ENCODE measurements around the gene TASP1.

The TASP1 gene

DNA sequence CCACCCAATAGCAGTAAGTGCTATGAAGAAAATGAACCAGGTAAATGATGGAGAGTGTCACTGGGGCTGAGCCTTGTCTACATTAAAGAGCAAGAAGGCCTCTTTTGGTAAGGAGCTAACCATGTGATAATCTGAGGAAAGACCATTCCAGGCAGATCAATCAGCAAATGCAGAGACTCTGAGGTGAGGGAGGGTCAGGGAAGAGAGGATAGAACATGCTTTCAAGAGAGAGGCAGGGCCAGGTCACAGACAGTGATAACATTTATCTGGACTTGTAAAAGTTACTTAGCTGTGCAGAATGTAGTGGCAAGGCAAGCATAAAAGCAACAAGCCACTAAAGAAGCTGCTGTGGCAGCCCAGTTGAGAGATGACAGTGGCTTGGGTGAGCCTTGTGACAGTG lies 197.3 kb downstream of the TASP1 start:
- DNase-seq (ENCODE audit: low read depth in 2 of 2): no peak

DNA sequence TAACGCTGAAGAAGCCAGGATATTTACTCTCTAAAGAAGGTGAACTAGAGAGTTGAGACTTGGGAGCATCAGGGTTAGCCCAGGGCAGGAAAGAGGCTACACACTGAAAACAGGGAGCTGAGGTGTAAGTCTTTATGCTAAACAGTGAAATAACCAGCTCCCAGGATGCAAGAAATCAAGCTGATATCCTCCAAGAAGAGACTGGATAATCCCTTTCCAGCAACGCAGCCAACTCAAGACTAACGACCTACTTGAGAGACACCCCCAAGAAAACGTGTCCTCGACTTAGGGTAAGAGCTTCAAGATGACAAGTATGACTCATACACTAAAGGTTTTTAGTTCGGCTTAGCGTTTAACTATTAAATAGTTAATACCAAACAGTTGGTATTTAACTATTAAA lies 202.2 kb downstream of the TASP1 start:
- DNase-seq (ENCODE audit: low read depth in 2 of 2): no peak

DNA sequence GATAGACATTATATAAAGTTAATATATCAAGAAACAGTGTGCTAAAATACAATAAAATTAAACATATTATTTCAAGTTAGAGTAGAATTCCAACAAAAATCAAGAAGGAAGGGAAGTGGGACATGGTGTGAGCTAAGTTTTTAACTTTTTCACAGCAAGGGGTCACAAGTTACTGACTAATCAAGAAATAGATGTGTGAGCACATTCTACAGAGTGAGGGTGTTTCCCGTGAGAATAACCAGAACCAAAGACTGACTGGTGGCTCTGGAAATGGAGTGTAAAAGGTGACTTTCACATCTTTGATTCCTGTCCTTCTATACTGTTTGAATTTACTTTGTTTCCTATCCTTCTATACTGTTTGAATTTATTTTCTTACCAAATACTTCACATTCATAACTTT lies 206.6 kb downstream of the TASP1 start:
- DNase-seq (ENCODE audit: low read depth in 2 of 2): no peak

DNA sequence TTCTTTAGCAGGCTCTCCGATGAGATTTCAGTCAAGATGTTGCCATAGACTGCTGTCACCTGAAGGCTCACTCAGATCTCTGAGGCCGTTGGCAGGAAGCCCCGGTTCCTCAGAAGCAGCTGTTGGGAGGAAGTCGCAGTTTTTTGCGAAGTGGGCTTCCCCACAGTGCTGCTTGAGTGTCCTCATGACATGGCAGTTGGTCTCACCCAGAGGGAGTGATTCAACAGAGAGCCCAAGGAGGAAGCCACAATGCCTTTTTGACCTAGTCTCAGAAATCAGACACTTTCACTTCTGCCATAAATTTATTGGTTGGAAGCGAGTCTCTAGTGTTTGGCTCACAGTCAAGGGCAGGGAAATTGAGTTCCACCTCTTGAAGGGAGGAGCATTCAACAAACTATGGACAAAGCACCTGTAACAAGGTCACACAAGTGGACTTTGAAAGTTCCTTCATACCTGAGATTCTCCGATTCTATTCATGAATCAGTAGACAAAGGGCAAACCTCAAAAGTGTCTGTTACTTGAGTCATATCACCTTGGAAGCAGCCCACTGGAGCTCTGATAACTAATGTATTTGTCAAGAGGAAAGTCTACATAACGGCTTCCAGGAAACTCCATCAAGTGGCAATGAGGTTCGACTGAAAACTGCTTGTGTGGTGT lies 208.3 kb downstream of the TASP1 start:
- DNase-seq (ENCODE audit: low read depth in 2 of 2): peak; percentile 7 to 9

DNA sequence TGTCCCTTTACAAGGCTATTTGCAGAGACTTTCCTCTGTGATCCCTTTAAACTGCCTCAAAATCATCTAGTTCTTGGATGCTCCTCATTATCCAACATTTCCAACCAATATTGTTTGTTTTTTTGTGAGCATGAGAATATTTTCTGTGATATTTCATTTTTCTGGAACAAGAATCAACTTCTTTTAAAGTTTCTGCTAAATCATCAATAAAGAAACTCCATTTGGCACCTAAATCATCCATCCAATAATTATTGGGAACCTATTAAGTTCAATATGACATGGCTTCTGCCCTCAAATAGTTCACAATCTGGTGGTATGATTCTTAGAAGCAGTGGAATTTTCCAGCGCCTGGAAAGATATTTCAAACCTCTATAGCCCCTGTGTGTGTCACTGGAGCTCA lies 210.0 kb downstream of the TASP1 start:
- DNase-seq (ENCODE audit: low read depth in 2 of 2): no peak

DNA sequence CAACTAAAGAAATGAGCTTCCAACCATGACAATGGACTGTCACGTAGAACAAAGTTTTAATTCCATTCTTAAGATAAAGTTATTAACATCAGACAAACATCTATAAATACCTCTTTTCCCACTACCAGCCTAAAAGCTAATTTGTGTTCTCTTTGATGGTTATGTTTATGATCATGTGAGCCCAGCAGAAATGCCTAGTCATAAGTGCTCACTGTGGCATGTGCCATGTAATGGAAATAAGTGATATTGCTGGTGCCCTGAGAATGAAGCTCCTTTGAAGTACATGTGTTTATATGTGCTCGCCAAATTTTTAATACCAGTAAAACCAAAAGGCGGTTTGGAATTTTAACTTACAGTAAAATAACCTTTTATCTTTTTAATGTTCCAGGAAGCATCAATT lies 211.9 kb downstream of the TASP1 start:
- no peak for DNase-seq (ENCODE audit: low read depth in 2 of 2)

DNA sequence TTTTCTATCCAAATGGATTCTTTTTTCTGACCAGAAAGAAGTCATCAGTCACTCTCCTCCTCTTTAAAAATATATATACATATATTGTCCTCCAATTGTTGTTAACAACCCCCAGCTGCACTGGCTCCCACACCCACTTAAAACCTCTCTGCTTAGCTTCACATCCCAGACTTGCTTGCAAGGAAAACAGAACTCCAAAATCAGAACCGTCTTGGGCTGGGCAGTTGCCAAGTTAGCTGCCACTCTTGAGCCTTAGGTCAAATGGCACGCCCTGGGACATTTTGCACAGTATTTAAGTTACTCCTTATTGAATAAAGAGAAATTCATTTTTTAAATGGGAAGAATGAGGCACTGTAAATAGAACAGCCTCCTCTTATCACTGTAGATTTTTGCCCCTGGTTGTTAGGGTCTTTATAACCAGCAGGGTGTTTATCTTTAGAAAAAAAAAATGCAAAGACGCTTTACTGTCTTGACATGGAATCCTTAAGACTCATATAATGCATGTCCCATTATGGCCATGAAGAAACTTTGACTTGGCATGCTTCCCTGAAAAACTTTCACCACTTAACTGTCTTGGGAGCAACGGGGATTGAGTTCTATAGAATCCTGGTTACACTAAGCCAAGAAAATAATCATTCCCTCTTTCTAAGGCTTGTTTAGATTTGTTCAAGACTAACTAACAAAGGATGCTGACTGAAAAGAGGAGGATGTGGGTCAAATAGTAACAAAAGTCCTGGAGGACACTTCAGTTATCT lies 213.2 kb downstream of the TASP1 start:
- no peak for DNase-seq (ENCODE audit: low read depth in 2 of 2)

DNA sequence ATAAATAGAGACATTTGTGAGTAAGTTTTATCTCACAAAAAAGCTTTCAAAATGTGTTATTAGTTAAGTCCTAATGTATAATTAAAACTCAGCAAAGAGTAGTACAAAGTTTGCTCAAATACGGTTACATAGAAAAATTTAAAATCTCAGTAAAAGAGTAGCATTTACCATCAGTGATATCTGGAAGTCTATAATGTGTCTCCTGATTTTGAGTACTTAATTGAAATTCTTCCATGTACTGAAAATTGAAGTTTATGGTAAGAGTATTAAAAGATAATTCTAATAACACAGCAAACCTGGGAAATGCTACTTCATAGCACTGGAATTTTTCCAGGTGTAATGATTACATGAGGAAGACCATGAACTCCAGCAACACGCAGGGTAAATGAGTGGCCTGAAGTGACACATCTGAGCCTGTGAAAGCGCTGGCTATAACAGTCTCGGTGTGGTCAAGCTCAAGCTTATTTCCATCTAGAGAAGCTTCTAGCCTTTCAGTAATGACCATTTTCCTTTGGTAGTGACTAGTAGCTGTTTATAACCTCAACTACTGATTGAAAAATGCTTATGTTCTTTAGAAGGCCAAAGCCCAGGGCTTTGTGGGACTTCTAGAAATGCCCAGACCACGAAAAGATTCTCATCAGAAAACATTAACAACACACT lies 214.4 kb downstream of the TASP1 start:
- DNase-seq (ENCODE audit: low read depth in 2 of 2): no peak

DNA sequence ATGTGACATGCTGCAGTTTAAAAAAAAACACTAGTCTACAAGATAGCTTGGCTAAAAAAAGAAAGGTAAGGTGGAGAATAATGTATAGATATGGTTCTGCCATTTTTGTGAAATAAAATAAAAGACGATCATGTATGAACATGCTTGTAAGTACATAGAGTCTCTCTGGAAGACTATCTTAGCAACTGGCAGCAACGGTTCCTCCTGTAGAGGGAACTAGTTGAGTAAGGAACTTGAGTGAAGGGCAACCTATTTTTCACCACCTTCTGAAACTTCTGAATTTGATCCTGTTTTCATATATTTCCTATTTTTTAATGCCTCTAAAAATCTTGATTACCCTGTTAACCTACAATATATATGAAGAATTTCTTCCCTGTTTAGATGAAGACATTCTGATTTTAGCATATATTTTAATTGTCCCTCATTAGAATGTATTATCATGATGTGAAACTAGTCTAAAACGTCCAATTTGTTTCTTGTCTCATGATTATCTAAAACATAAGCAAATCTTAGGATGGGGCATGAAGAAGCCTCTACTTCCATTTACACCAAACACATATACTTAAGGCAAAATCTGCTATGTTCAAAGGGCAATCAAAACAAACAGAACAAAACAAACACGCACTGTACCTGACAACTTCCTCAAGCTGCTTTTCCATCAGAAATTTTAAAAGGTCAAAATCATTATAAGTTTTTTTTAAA lies 215.1 kb downstream of the TASP1 start:
- no peak for DNase-seq (ENCODE audit: low read depth in 2 of 2)

DNA sequence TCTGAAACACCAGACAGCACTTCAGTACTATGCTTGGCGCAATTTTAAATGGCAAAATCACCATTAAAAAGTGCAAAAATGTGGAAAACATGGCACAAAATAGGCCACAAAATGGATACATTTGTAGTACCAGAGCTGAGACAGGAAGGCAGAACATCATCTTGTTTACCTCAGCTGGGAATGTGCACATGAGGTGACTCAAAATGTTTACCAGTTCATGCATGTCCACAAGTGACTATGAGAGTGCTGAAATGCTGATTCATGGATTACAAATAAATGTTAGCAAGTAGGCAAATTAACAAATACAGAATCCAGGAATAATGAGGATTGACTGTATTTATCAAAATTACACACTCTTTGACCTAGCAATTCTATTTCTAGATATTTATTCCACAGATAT lies 216.1 kb downstream of the TASP1 start:
- DNase-seq (ENCODE audit: low read depth in 2 of 2): no peak

DNA sequence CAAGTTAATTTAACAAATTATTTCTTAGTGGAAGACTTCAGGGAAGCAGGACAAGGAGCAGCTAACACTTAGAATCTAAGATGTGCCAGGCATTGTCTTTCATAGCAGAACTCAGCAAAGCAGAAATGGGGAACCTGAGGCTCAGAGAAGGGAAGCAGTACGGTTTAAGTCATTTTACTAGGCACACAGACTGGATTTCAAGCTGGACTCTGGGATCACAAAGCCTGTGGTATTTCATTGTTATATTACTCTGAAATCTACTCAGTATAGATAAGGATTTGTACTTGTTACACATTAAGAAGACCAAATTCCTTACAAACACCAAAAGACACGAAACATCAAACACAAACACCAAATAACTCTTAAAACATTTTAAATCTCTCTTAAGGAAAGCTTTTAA lies 218.1 kb downstream of the TASP1 start:
- no peak for DNase-seq (ENCODE audit: low read depth in 2 of 2)

DNA sequence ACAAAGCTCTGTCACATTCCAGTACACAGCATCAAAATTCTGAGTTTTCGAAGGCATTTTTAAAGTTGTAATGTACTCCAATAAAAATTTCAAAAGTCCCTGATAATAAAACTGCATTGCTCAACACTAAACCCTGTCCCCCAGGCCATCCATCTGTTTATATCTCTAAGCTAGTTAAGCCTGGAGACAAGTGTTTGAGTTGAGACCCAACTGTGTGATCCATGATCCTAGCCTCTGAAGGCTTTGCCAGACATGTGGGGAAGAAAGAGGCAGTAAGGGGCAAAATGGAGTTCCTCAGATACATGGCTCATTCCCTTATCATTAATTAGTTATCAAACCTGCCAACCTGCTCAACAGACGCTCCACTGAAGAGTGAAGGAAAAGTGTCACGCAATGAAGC lies 219.3 kb downstream of the TASP1 start:
- no peak for DNase-seq (ENCODE audit: low read depth in 2 of 2)

DNA sequence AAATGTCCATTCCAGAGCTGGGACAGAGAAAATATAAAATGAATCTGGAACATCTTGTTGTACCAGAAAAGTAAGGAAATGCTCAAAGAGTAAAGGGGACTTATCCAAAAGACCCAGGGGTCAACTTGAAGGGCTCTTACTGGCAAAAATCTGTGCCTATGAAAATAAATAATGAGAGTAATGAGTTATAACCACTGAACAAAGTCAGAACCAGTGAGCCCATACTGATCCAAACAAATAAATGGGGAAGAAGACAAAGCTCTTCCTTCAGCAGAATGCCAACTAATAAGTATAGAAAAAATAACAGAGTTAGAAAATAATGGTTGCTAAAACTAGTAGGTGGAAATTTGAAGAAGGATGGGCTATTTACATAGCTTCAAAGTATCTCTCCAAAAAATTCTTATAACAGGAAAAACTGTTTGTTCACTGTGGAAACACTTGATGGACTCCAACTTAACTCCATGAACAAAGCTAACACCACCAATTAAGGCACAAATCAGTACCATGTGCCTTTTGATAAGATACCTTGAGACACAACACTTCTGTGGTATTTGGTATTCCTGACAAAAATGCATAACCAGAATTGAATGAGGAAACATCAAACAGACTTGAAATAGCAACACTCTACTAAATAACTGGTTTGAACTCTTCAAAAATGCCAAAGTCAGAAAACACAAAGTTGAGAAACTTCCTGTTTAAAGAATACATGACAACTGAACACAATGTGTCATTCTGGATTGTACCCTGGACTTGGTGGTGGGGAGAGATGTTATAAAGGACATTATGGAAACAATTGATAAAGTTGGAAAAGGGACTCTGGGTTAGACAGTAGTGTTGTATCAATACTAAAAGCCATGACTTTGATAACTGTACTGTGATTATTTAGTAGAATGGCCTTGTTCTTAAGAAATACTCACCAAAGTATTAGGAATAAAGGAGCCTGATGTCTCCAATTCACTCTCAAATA lies 220.2 kb downstream of the TASP1 start:
- DNase-seq (ENCODE audit: low read depth in 2 of 2): no peak

DNA sequence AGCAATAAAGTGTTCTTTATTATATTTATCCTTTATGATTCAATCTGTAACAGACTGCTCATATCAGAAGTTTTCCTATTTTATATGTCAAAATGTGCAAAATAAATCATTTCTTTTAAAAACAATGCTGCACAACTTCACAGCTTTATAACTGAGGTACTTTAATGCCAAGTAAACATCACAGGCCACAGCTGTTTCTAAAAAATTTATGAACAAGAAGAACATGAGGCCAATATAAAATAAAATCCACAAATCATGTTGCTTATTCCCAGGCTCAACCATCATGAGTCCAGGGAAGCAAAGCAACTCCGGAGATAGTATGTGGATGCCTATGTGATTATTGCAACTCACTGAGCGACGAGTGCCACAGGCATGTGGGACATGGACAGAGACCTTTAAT lies 222.2 kb downstream of the TASP1 start:
- DNase-seq (ENCODE audit: low read depth in 2 of 2): no peak

DNA sequence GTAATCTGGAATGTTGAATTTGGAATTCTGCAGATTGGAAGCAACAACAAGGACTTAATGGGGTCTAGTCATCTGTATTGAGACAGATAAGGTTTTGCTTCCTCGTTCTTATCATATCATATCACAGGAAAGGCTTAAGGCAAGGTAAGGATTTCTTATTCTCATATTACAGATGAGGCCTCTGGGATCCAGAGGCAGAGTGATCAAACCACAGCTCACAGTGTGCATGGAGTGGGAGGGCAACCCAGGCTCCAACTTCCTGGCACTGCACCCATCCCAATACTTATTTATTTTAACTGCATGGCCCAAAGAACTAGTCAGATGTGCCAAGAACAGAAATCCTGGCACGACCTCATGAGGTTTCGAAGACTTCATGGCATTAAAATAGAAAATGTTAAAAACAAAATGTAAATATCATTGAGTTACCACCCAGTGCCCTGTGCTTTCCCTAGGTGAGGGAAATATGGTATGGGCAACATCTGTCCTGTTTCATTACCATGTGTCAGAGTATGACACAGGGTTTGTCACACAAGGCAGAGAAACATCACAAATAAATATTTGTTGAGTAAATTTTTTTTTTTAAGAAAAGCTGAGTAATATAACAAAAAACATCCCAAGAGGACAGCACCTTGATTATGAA lies 225.8 kb downstream of the TASP1 start:
- no peak for DNase-seq (ENCODE audit: low read depth in 2 of 2)

DNA sequence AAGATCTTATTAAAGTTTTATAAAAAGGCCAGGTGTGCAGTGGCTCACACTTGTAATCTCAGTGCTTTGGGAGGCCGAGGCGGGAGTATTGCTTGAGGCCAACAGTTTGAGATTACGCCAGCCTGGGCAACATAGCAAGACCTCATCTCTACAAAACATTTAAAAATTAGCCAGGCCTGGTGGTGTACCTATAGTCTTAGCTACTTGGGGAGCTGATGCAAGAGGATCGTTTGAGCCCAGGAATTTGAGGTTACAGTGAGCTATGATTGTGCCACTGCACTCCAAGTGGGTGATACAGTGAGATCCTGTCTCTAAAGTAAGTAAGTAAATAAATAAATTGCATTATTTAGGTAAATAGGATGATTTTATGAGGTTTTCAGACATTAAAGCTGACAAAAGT lies 234.4 kb downstream of the TASP1 start:
- DNase-seq (ENCODE audit: low read depth in 2 of 2): no peak

DNA sequence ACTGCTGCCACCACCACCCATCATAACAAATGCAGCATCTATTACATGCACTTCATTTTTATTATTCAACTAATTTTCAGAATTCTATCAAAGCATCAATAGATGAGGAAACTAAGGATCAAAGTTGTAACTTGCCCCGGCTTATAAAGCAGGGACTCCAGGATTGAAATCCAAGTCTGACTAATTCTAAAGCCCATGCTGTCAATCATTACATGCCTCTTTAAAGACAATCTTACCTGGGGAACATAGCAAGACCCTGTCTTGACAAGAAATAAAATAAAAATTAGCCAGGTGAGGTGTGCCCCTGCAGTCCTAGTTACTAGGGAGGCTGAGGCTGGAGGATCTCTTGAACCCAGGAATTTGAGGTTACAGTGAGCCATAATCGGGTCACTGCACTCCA lies 235.3 kb downstream of the TASP1 start:
- DNase-seq (ENCODE audit: low read depth in 2 of 2): no peak

DNA sequence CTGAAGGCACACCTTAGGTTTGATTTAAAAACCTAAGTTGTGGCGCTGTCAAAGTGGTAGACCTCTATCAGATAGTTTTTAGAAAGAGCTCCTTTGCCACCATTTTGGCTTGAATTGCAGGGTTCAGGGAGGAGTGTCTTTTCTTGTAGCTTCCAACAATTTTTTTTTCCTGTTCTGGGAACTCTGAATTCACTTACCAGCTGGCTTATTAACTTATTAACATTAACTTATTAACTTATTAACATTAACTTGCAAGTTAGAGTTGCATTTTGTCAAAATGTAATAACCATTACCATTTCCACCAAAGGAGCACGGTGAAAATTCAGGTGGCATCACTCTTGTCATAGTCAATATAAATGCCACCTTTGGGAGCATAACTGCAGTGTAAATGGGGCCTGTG lies 235.7 kb downstream of the TASP1 start:
- DNase-seq (ENCODE audit: low read depth in 2 of 2): no peak

DNA sequence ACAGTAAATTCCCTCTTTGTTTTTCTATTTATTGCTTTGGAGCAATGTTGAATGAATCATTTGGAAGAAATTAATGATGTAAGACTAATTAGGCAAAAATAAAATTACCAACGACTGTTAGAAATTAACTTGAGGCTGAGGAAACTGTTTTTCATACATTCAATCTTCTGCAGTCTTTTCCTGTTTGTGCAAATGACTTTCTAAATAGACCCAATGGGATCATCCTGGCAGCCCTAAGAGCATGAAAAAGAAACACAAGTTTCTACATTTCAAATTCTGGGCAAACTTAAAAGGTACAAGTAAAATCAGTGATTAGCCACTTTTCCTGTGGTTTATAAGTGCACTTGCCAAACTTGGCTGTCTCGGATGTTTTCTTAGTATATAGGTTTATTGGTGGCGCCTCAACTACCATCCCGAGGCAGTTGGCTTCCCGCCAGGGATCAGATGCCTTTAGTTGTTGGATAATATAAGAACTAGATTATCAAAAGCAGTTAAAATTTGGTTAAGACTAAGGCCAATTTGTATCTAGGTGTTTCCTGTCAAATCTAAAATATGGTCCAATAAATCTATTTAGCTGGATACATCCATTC lies 236.5 kb downstream of the TASP1 start:
- no peak for DNase-seq (ENCODE audit: low read depth in 2 of 2)

DNA sequence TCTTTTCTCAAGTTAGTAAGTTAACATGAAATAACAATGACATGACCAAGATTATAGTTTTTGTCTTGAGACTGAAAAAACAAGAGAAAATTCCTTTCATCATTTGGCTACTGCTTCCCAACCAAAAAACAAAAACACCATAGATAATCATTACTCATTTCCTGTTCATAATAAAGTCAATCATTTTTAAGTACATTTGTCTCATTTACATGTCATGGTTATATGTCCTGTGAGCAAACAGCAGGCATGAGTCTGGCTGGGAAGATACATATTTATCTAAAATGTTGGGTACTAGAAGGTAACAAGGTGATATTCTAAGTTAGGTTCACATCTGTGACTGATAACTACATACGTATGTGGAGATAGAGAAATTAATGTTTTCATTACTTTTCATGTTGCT lies 237.1 kb downstream of the TASP1 start:
- no peak for DNase-seq (ENCODE audit: low read depth in 2 of 2)

DNA sequence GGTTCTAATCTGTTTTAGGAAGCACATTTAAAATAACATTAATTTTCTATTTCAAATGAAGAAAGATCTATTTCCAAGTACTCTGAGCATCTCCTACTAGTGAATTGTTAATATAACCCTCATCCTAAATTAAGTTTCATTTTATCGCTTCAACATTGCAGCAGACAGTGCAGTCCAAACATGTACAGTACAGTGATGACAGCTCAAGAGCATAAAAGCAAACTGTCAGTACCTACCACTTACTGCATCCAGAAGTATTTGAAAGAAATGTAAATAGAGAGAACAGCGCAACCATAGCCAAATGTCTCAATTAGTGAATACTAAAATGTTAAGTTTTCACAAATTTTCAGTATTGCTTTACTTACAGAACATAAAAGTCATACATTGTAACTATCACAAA lies 238.3 kb downstream of the TASP1 start:
- no peak for DNase-seq (ENCODE audit: low read depth in 2 of 2)

Data from stimulated activated CD4-positive, alpha-beta T cell treated with anti-CD3 and anti-CD28 coated beads, Interleukin-15, amount 100 ng/mL, for 48 hours (primary cell).